Brain microvascular endothelial cell (primary cell): ENCODE results near the gene SFTPB.
"Not testable (repeated sequence)": the region's sequence is repeated elsewhere in the genome, so short reads cannot be mapped to it uniquely, and the experiment has no call there.

Experiments used
- DNase-seq: peaks from one replicate; pipeline ENCODE4 v3.0.0-alpha.2; 2020
- H3K27ac ChIP-seq: fragments of 250-450 bp; sonication (Bioruptor Pico); 2 replicates; pipeline ENCODE4 v1.5.1; 2020; ENCODE audit warnings: mild to moderate bottlenecking, moderate library complexity
- H3K27me3 ChIP-seq: fragments of 250-450 bp; sonication (Bioruptor Pico); replicated peaks from 2 replicates; pipeline ENCODE4 v1.5.1; 2020; ENCODE audit warnings: mild to moderate bottlenecking
- H3K36me3 ChIP-seq: fragments of 250-450 bp; sonication (Bioruptor Pico); replicated peaks from 2 replicates; pipeline ENCODE4 v1.5.1; 2020; ENCODE audit warnings: mild to moderate bottlenecking
- H3K4me3 ChIP-seq: 2 replicates; pipeline ENCODE4 v1.5.1; 2011; ENCODE audit warnings: low read depth, mild to moderate bottlenecking, control low read depth, low read length, moderate library complexity
- CTCF ChIP-seq: IDR thresholded peaks from 2 replicates; pipeline ENCODE4 v1.5.1; 2011; ENCODE audit warnings: low read depth, mild to moderate bottlenecking, moderate library complexity, low read length, control low read depth, inconsistent platforms; ENCODE audit errors: missing control alignments
- in situ Hi-C: cut with HindIII; loops from 2 replicates; pipeline ENCODE4 v1.10.0; 2017; ENCODE audit warnings: low sequenced_read_pairs, low pct_ligation_motif_present

Gene SFTPB

DNA sequence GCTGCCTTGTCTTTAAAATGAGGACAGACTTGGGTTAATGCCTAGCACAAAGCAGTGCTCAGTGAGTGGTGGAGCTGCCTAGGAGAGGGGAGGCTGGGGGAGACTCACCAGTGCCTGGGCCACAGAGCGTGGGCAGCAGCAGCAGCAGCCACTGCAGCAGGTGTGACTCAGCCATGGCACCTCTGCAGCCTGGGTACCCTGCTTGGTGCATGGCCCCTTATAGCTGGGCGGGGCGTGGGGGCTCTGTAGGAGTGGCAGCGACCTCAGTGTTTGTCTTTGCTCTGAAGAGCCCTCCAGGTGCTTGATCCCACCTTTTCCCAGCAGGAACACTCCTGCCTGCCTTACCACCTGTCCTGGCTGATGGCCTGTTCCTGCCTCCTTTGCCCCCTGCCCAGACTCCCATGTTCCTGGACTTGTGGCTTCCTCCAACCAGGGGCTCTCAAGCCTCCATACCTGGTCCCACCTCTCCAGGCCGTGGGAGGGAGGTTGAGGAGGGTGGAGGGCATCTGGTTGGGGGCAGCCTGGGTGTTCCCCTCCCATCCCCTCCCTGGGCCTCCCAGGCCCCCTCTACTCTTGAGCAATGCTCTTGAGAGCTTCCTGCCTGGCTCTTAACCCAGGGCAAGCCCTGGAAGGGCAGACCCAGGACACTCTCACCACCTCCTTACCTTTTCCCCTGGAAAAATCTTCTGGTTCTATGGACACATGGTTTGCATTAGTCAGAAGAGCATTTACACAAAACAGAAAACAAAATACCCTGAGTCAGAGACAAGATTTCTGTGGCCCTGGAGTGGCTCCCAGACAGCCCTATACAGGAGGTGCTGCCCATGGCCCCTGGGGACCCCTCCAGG is at the start of gene SFTPB:
TSS of gene SFTPB (minus strand) at position 191 of the 848 bp plus-strand sequence. CDS start at position 175, 16 bp downstream.
- TF ChIP-seq CTCF, result no peak
- Histone ChIP-seq H3K27ac (no peak within 1 kb of the TSS), H3K4me3 (no peak within 1 kb of the TSS), H3K27me3 (no peaks in the 10 kb centered on the region), H3K36me3 (no peaks in the 10 kb centered on the region)
- DNase-seq, result no peak
- in situ Hi-C loops, result no loop called here

GRCh38 chr2:85717308-85718008 is 49.5 kb upstream of the SFTPB start:
- in situ Hi-C loops, result loop anchor here (25.0 kb wide), 1 partner anchor 95 kb away; no protein-coding TSS in a partner anchor
- no peak overlapping the region for H3K27ac ChIP-seq
- no peak for DNase-seq

DNA sequence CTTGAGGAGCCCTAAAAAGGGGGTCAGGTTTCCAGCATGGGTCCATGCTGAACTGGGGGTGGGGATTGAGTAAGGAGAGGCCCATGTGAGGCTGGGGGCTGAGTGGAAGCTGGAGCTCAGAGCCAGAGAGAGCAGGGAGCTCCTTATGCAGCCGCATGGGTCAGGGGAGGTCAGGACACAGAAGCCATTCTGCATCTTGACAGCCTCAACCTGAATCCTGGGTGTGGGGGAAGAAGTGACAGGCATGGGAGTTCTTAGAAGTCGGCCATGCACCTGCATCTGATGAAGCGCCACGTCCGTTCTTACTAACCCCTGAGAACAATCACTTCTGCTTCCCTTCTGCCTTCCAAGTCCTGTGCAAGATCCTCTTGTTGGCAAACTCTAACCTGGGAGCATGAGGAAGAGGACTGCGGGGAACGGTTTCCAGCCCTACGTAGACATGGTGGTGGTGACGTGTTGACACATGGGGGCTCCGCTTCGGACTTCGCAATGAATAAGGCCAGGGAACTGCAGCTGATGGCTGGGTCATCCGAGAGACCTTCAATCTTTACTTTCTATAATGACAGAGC is 48.4 kb upstream of the SFTPB start:
- H3K36me3 ChIP-seq, result no peaks in the 10 kb centered on the region
- TF ChIP-seq CTCF, result no peak
- no peak for DNase-seq
- in situ Hi-C loops, result loop anchor here (25.0 kb wide), 1 partner anchor 96 kb away; no protein-coding TSS in a partner anchor
- H3K27ac ChIP-seq, result no peak overlapping the region
- H3K4me3 ChIP-seq, result no peak overlapping the region
- H3K27me3 ChIP-seq, result no peaks in the 10 kb centered on the region

More at GRCh38 chr2:85717308-85718008, 49.5 kb upstream of the SFTPB start:
- Histone ChIP-seq H3K4me3 (no peak overlapping the region), H3K27me3 (no peaks in the 10 kb centered on the region), H3K36me3 (no peaks in the 10 kb centered on the region)
- TF ChIP-seq CTCF, result no peak

DNA sequence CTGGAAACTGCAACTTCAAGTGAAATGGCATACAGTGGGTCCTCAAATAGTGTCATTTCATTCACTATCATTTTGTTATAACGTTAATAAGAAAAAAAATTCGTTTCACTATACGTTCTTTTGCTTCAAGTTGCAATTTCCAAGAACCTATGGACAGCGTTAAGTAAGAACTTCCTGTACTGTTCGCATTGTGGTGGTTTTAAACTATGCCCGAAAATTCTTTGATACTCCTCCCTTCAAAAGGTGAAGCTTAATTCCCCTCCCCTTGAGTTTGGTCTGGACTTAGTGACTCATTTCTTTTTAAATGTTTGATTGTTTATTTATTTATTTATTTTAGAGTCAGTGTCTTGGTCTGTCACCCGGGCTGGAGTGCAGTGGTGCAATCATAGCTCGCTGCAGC is 46.8 kb upstream of the SFTPB start:
- no peak for DNase-seq
- H3K27me3 ChIP-seq, result no peaks in the 10 kb centered on the region
- H3K27ac ChIP-seq, result no peak overlapping the region
- TF ChIP-seq CTCF, result no peak
- no peak overlapping the region for H3K4me3 ChIP-seq
- in situ Hi-C loops, result loop anchor here (25.0 kb wide), 1 partner anchor 97 kb away; no protein-coding TSS in a partner anchor
- H3K36me3 ChIP-seq, result no peaks in the 10 kb centered on the region

DNA sequence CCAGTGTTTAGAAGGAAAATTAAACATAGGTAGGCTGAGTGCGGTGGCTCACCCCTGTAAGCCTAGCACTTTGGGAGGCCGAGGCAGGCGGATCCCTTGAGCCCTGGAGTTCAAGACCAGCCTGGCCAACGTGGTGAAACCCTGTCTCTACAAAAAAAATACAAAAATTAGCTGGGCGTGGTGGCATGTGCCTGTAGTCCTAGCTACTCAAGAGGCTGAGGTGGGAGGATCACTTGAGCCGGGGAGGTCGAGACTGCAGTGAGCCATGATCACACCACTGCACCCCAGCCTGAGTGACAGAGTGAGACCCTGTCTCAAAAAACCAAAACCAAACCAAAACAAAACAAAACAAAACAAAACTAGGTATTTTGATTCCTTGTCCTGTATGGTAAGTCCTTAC is 46.4 kb upstream of the SFTPB start:
- H3K27me3 ChIP-seq, H3K36me3 ChIP-seq, H3K4me3 ChIP-seq, DNase-seq, H3K27ac ChIP-seq: not testable (repeated sequence)
- in situ Hi-C loops, result loop anchor here (25.0 kb wide), 1 partner anchor 98 kb away; no protein-coding TSS in a partner anchor

- no peak for TF ChIP-seq CTCF
- H3K27ac ChIP-seq, result no peak overlapping the region
- H3K27me3 ChIP-seq, result no peaks in the 10 kb centered on the region
- DNase-seq, result no peak
- in situ Hi-C loops, result loop anchor here (25.0 kb wide), 1 partner anchor 98 kb away; no protein-coding TSS in a partner anchor
- H3K4me3 ChIP-seq, result no peak overlapping the region
- no peaks in the 10 kb centered on the region for H3K36me3 ChIP-seq
Measured at GRCh38 chr2:85713836-85714235, 45.8 kb upstream of the SFTPB start.
